Mesothelial cell of epicardium (in vitro differentiated cells): ENCODE data around the gene ATP2A3. TPM values are rescaled to one million over a fixed set of nuclear protein-coding genes. Genes with fewer than 3 reads are reported as not detected.
A peak's percentile ranks its signal among the peaks of the same experiment; 100 is the strongest.

ENCODE experiments used
- DNase-seq, 2 experiments: peaks; one replicate each; pipeline ENCODE4 v3.0.0; 2021; ENCODE audit warnings: low spot score in 2 of 2; ENCODE audit not compliant: unreplicated experiment in 2 of 2
- H3K27ac Mint-ChIP-seq: 2 replicates; pipeline ENCODE4 v1.8.0; 2021; ENCODE audit warnings: mixed read lengths
- H3K27me3 Mint-ChIP-seq: 2 replicates; pipeline ENCODE4 v1.8.0; 2021; ENCODE audit warnings: low read depth, mixed read lengths
- H3K36me3 Mint-ChIP-seq: 2 replicates; pipeline ENCODE4 v1.8.0; 2021; ENCODE audit warnings: mixed read lengths
- H3K4me1 Mint-ChIP-seq: 2 replicates; pipeline ENCODE4 v1.8.0; 2021; ENCODE audit warnings: mixed read lengths
- H3K4me3 Mint-ChIP-seq: 2 replicates; pipeline ENCODE4 v1.8.0; 2021; ENCODE audit warnings: mild to moderate bottlenecking, moderate library complexity, mixed read lengths
- H3K9me3 Mint-ChIP-seq: 2 replicates; pipeline ENCODE4 v1.8.0; 2021; ENCODE audit warnings: mixed read lengths
- CTCF ChIP-seq: fragments of 200-600 bp; sonication (generic); IDR thresholded peaks from one replicate; pipeline ENCODE4 v1.5.0; 2021; ENCODE audit warnings: antibody characterized with exemption; ENCODE audit not compliant: unreplicated experiment
- total RNA-seq: library from RNA; stranded (reverse); gene quantifications from 3 replicates; pipeline ENCODE4 v1.2.1, GENCODE V29; 2021

The ATP2A3 gene
- total RNA-seq, 1 donor from 2014 or later: 4.1 TPM

- TF ChIP-seq CTCF: no peak
- H3K27me3 Mint-ChIP-seq: no peaks in the 10 kb centered on the region
Measured at GRCh38 chr17:3917391-3917931, 46.8 kb downstream of the ATP2A3 start.

GRCh38 chr17:3916825-3917224, 47.4 kb downstream of the ATP2A3 start:
- Mint-ChIP-seq H3K9me3 (no peaks in the 10 kb centered on the region), H3K27me3 (no peaks in the 10 kb centered on the region), H3K36me3 (no peaks in the 10 kb centered on the region), H3K4me1 (peaks cover 26% of the 10 kb centered on the region), H3K4me3 (no peak overlapping the region), H3K27ac (peak overlapping the region; percentile 16)
- DNase-seq: no peak
- TF ChIP-seq CTCF: no peak

More at GRCh38 chr17:3917391-3917931, 46.8 kb downstream of the ATP2A3 start:
- H3K4me3 Mint-ChIP-seq: no peak overlapping the region
- H3K9me3 Mint-ChIP-seq: no peaks in the 10 kb centered on the region
- peaks cover 26% of the 10 kb centered on the region for H3K4me1 Mint-ChIP-seq
- H3K36me3 Mint-ChIP-seq: no peaks in the 10 kb centered on the region
- DNase-seq: peak; percentile 52 to 68
- H3K27ac Mint-ChIP-seq: peak overlapping the region; percentile 16

- H3K4me3 Mint-ChIP-seq: no peak within 1 kb of the TSS
- no peaks in the 10 kb centered on the region for H3K9me3 Mint-ChIP-seq
- H3K27ac Mint-ChIP-seq: peak within 1 kb of the TSS; percentile 16
- no peaks in the 10 kb centered on the region for H3K36me3 Mint-ChIP-seq
- no peak for DNase-seq
- peaks cover 26% of the 10 kb centered on the region for H3K4me1 Mint-ChIP-seq
- H3K27me3 Mint-ChIP-seq: no peaks in the 10 kb centered on the region
- no peak for TF ChIP-seq CTCF
Measured at GRCh38 chr17:3915995-3916696, 48.1 kb downstream of the ATP2A3 start, which contains the start of gene P2RX1. TSS of gene P2RX1 (minus strand) at chr17:3916465. CDS start at chr17:3916225, 240 bp downstream.

GRCh38 chr17:3915581-3915994, 48.6 kb downstream of the ATP2A3 start:
- no peak overlapping the region for H3K27ac Mint-ChIP-seq
- H3K4me3 Mint-ChIP-seq: no peak overlapping the region
- TF ChIP-seq CTCF: no peak
- H3K36me3 Mint-ChIP-seq: no peaks in the 10 kb centered on the region
- peaks cover 26% of the 10 kb centered on the region for H3K4me1 Mint-ChIP-seq
- no peak for DNase-seq
- H3K27me3 Mint-ChIP-seq: no peaks in the 10 kb centered on the region
- no peaks in the 10 kb centered on the region for H3K9me3 Mint-ChIP-seq

GRCh38 chr17:3914312-3914670, 49.9 kb downstream of the ATP2A3 start:
- TF ChIP-seq CTCF: no peak
- Mint-ChIP-seq H3K9me3 (no peaks in the 10 kb centered on the region), H3K4me1 (peaks cover 26% of the 10 kb centered on the region), H3K27ac (no peak overlapping the region), H3K36me3 (no peaks in the 10 kb centered on the region), H3K4me3 (no peak overlapping the region), H3K27me3 (no peaks in the 10 kb centered on the region)
- no peak for DNase-seq
